Measurements from ENCODE around the gene MLYCD.
A peak's percentile ranks its signal among the peaks of the same experiment; 100 is the strongest.
"Not testable (repeated sequence)": the region's sequence is repeated elsewhere in the genome, so short reads cannot be mapped to it uniquely, and the experiment has no call there.

Gene MLYCD

DNA sequence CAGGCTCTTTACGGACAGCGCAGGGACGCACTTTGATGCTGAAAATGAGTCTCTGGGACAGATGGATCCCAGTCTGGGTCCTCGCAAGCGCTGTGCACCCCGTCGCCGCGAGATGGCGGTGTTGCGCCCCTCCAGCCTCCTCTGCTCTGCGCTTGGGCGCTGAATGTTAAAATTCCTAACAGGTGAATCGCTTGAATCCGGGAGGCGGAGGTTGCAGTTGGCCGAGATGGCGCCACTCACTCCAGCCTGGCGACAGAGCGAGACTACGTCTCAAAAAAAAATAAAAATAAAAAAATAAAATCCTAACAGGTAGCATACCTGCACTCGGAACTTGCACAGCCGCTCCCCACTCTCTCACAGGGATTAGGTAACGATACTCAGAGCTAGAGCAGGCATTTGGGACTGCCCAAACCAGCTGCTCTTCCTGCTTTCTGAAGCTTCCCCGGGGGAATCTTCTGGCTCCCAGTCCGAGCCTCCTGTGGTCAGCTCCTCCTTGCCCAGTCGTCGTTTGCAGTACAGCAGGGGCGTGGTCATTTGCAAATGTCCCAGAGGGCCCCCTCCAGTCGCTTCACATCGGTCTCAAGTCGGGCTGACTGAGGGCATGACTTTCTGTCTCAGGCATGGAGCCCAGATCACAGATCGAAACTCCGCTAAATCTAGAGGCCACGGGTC is 27.9 kb downstream of the MLYCD start:
- peak; percentile 27 to 56 for DNase-seq

DNA sequence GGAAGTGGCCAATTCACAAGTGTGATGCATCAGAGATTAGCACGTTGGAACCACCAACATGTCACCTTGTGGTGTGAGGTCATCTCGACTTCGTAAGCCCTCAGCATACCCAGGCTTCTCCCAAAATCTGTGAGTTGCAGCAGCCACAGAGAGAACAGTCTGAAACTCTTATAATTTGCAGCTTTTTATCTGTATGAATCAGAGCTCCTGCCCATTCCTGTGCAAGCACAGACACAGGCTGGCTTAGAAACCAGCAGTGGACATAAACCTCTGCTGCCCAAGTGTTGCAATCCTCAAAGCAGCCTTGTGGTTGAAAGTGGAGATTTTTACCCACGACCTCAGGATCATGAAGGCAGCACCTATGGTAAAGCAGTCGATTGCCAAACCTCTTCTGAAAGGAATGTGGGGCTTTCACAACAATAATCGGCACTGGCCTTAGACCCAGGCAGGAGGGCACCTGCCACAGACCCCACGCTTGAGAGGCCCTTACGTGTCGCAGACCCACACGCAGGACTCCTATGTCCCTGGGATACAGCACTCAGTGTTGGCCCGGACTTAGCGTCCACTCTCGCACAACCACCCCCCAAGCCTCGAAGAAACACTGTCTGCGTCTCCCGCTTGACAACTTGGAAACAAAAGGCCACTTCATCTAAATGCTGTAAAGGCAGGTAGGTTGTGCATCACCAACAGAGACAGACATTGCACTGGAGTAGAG is 29.6 kb downstream of the MLYCD start:
- no peak for DNase-seq

GRCh38 chr16:83929811-83930555 is 31.1 kb downstream of the MLYCD start:
- no peak for DNase-seq

DNA sequence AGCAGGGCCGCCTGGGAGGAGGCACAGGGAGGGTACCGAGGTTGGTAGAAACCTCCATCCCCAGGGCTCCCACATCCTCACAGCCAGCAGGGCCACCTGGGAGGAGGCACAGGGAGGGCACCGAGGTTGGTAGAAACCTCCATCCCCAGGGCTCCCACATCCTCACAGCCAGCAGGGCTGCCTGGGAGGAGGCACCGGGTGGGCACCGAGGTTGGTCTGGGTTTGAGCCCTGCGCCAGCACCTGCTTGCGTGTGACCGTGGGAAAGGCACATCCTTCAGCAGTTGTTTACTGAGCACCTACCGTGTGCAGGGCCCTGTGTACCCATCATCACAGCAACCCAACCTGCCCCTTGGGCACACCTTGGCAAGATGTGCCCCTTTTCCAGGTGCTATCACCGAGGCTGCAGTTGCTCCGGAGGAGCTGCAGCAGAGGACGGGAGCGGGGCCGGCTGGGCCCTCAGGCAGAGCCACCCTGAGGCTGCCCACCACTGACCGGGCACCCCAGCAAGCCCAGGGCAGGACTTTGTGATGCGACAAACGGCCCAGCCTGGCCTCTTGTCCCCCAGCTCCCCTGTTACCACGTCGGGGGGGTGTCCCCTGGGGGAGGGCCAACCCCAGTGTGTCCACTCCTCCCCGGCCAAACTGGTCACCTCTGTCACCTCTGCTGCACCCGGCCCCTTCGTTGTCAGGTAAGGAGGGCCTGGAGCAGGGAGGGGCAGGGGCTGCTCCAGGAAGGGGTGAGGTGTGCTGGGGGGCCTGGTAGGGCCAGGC is 32.0 kb downstream of the MLYCD start:
- DNase-seq = no peak

- DNase-seq = no peak
Measured at GRCh38 chr16:83931556-83931955, 32.6 kb downstream of the MLYCD start.

DNA sequence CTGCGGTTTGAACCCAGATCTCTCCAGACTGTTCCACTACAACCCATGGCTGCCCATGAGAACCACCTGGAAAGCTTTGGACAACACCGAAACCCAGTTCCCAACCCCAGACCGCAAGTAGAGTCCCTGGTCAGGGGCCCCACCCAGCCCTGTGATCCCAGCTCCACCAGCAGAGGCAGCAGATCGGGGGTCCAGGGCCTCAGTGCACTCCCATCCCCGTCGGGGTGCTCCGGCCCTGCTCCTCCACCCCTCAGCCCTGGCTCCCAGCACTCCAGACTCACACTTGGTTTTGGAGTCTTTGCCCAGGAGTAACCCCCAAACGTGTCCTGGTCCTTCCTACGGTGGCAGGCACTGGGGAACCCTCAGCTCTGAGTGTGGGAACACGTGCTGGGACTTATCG is 33.4 kb downstream of the MLYCD start:
- no peak for DNase-seq

- DNase-seq = no peak
Measured at GRCh38 chr16:83932955-83933673, 34.2 kb downstream of the MLYCD start.

- no peak for DNase-seq
Measured at GRCh38 chr16:83933885-83934683, 35.2 kb downstream of the MLYCD start.

DNA sequence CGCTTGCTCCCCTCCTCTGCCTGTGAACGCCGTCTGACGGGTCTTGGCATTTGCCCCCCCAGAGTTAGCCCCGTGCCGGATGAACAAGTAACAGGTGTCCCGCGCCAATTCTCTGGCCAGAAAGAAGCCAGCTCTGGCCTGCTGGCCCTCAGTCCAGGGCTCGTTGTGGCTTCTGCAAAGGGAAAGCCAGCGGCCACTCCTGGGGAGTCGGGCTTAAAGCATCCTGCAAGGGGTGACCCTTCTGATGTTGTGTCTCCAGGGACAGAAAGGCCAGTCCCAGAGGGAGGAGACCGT is 35.7 kb downstream of the MLYCD start:
- no peak for DNase-seq

DNA sequence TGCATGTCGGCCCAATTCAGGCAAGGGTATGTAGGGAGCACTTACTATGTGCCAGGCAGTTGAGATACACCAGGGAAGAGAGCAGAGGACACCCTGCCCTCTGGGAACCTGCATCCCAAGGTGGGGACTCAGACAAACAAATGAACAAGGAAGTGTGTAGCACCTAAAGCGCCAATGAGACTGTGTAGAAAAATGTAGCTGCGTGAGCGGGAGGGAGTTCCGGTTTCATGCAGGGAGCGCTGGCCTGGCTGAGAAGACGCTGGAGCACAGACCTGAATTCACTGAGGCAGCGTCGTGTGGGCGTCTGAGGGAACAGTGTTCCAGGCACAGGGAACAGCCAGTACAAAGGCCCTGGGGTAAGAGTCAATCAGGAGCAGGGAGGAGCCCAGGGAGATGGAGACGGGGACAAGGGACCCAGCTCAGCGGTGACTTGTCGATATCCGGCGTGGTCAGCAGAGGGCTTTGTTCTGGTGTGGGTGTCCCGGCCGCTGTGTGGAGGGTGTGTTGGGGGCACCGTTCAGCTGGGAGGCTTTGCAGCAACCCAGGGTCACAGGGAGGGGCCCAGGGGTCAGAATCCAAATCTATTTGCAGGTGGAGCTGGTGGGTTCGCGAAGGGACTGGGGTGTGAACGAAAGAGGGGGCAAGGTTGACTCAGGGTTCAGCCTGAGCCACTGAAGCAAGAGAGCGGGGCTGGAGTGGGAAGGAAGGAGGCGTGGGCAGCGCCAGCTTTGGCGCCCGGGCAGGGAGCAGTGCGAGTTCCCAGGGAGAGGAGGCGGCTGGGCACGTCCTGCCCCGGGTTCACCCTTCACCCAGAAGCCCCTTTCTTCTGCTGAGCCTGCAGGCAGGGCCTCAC is 36.3 kb downstream of the MLYCD start:
- no peak for DNase-seq

- DNase-seq = no peak
Measured at GRCh38 chr16:83935858-83936255, 36.9 kb downstream of the MLYCD start.

GRCh38 chr16:83936581-83937165 is 37.8 kb downstream of the MLYCD start:
- DNase-seq = no peak

DNA sequence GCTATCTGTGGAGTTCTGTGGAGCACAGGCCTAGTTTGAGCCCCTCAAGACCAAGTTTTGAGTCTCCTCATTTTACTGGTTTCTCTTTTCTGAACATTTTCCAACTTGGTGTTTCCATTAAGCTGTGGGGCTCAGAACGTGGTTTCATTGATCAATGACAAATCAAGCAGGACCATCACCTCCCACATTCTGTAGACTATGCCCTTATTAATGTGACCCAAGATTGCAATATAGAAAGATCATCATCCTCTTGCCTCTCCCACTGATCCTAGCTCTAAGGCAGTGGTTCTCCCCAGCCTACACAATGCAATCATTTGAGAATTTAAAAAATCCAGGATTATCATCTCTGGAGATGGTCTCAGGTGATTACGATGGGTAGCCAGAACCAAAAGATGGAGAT is 38.4 kb downstream of the MLYCD start:
- no peak for DNase-seq

- no peak for DNase-seq
Measured at GRCh38 chr16:83937922-83938885, 39.3 kb downstream of the MLYCD start.

GRCh38 chr16:83939266-83939855 is 40.4 kb downstream of the MLYCD start:
- no peak for DNase-seq

- DNase-seq = no peak
Measured at GRCh38 chr16:83940119-83940518, 41.2 kb downstream of the MLYCD start.

- DNase-seq = no peak
Measured at GRCh38 chr16:83940630-83941378, 41.9 kb downstream of the MLYCD start.

- DNase-seq = not testable (repeated sequence)
Measured at GRCh38 chr16:83941546-83941945, 42.6 kb downstream of the MLYCD start.
